Measurements from ENCODE around the gene CLDN18. TPM values are rescaled to one million over a fixed set of nuclear protein-coding genes. Genes with fewer than 3 reads are reported as not detected.

CLDN18 gene
- total RNA-seq, 1 experiment from 2014 or later, result not detected

GRCh38 chr3:138034918-138035317, 25.0 kb downstream of the CLDN18 start:
- ChIA-PET CTCF (no interaction called here), POLR2A (ENCODE audit: unreplicated experiment) (no interaction called here)
- Histone ChIP-seq H3K9me2 (ENCODE audit: insufficient read depth) (no peaks in the 10 kb centered on the region), H3K4me3 (no peak overlapping the region), H3K36me3 (ENCODE audit: low read depth) (no peaks in the 10 kb centered on the region), H3K27me3 (ENCODE audit: insufficient read depth, low read depth) (no peaks in the 10 kb centered on the region), H3F3A (ENCODE audit: insufficient read depth, low read depth) (no peaks in the 10 kb centered on the region), H3K79me2 (ENCODE audit: low read depth) (no peaks in the 10 kb centered on the region), H4K20me1 (ENCODE audit: insufficient read depth) (no peaks in the 10 kb centered on the region), H3K27ac (no peak overlapping the region), H3K4me1 (replicated peaks; ENCODE audit: insufficient read depth) (no peaks in the 10 kb centered on the region), H2AFZ (no peak overlapping the region), H3K4me2 (no peak overlapping the region), H3K9me3 (ENCODE audit: insufficient read depth, low read depth) (no peaks in the 10 kb centered on the region)
- no peak for TF ChIP-seq CTCF (conservative IDR thresholded peaks at IDR 0.05)
- TF ChIP-seq EZH2 (IDR thresholded peaks at IDR 0.05; ENCODE audit: low read depth), result no peak
- intact Hi-C loops (cut with micrococcal nuclease; ENCODE audit: unreplicated experiment), result no loop called here
- no TSS peak for BruUV-seq (replicated peaks)
- no peak for DNase-seq

DNA sequence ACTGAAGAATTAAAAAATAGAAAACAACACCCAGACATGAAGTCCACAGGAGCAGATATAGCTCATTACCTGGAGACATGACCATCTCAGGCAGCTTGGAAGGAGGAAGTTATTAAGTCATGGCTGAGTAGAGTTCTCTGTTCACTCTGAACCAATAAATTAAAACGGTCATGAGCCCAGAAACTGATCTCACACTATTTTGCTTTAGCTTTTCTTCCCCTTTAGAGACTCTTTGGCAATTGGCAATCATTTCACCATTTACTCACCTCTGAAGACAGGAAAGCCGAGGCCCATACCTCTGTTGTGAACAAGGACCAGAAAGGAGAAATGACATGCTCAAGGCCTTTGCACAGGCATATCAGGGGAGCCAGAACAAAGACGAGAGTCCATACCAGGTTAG, 26.6 kb downstream of the CLDN18 start:
- intact Hi-C loops (cut with micrococcal nuclease; ENCODE audit: unreplicated experiment), result no loop called here
- Histone ChIP-seq H4K20me1 (ENCODE audit: insufficient read depth) (no peaks in the 10 kb centered on the region), H3K79me2 (ENCODE audit: low read depth) (no peaks in the 10 kb centered on the region), H3K9me2 (ENCODE audit: insufficient read depth) (no peaks in the 10 kb centered on the region), H3K4me3 (no peak overlapping the region), H3K36me3 (ENCODE audit: low read depth) (no peaks in the 10 kb centered on the region), H3K27me3 (ENCODE audit: insufficient read depth, low read depth) (no peaks in the 10 kb centered on the region), H3K27ac (no peak overlapping the region), H3K4me2 (no peak overlapping the region), H2AFZ (no peak overlapping the region), H3F3A (ENCODE audit: insufficient read depth, low read depth) (no peaks in the 10 kb centered on the region), H3K9me3 (ENCODE audit: insufficient read depth, low read depth) (no peaks in the 10 kb centered on the region), H3K4me1 (replicated peaks; ENCODE audit: insufficient read depth) (no peaks in the 10 kb centered on the region)
- ChIA-PET CTCF (no interaction called here), POLR2A (ENCODE audit: unreplicated experiment) (interaction anchor here (0.5 to 0.6 kb wide), 2 partner anchors 233 to 522 kb away, joined by 3 to 31 read pairs; no protein-coding TSS in a partner anchor)
- DNase-seq, result no peak
- TF ChIP-seq EZH2 (IDR thresholded peaks at IDR 0.05; ENCODE audit: low read depth) (no peak), CTCF (conservative IDR thresholded peaks at IDR 0.05) (no peak)
- no TSS peak for BruUV-seq (replicated peaks)

- no peaks in the 10 kb centered on the region for H3K36me3 ChIP-seq (ENCODE audit: low read depth)
- no peak overlapping the region for H3K4me3 ChIP-seq
- POLR2A ChIA-PET (ENCODE audit: unreplicated experiment), result no interaction called here
- no peak overlapping the region for H3K4me2 ChIP-seq
- no peaks in the 10 kb centered on the region for H4K20me1 ChIP-seq (ENCODE audit: insufficient read depth)
- H3K4me1 ChIP-seq (replicated peaks; ENCODE audit: insufficient read depth), result 0 out of 2 replicates have a peak, but pooled peaks cover 1% of the 10 kb centered on the region
- BruUV-seq (replicated peaks), result no TSS peak
- no peaks in the 10 kb centered on the region for H3F3A ChIP-seq (ENCODE audit: insufficient read depth, low read depth)
- H3K9me3 ChIP-seq (ENCODE audit: insufficient read depth, low read depth), result no peaks in the 10 kb centered on the region
- DNase-seq, result no peak
- H3K9me2 ChIP-seq (ENCODE audit: insufficient read depth), result no peaks in the 10 kb centered on the region
- intact Hi-C loops (cut with micrococcal nuclease; ENCODE audit: unreplicated experiment), result no loop called here
- H3K79me2 ChIP-seq (ENCODE audit: low read depth), result no peaks in the 10 kb centered on the region
- no peak overlapping the region for H2AFZ ChIP-seq
- H3K27me3 ChIP-seq (ENCODE audit: insufficient read depth, low read depth), result no peaks in the 10 kb centered on the region
- TF ChIP-seq EZH2 (IDR thresholded peaks at IDR 0.05; ENCODE audit: low read depth), result no peak
- no peak for TF ChIP-seq CTCF (conservative IDR thresholded peaks at IDR 0.05)
- no peak overlapping the region for H3K27ac ChIP-seq
- CTCF ChIA-PET, result interaction anchor here (0.5 kb wide), 1 partner anchor 928 kb away, joined by 4 read pairs; no protein-coding TSS in a partner anchor
These were observed 28.9 kb downstream of the CLDN18 start for GRCh38 chr3:138038725-138039462.
